ENCODE measurements around the gene SGF29.
"Not testable (repeated sequence)": the region's sequence is repeated elsewhere in the genome, so short reads cannot be mapped to it uniquely, and the experiment has no call there.

Gene SGF29

GRCh38 chr16:28553776-28554633, at the start of gene SGF29:
Gene SGF29 (plus strand): TSS chr16:28553920. CDS start chr16:28581070, 27,150 bp downstream.
- peak; percentile 99 for DNase-seq (ENCODE audit: low spot score)

DNA sequence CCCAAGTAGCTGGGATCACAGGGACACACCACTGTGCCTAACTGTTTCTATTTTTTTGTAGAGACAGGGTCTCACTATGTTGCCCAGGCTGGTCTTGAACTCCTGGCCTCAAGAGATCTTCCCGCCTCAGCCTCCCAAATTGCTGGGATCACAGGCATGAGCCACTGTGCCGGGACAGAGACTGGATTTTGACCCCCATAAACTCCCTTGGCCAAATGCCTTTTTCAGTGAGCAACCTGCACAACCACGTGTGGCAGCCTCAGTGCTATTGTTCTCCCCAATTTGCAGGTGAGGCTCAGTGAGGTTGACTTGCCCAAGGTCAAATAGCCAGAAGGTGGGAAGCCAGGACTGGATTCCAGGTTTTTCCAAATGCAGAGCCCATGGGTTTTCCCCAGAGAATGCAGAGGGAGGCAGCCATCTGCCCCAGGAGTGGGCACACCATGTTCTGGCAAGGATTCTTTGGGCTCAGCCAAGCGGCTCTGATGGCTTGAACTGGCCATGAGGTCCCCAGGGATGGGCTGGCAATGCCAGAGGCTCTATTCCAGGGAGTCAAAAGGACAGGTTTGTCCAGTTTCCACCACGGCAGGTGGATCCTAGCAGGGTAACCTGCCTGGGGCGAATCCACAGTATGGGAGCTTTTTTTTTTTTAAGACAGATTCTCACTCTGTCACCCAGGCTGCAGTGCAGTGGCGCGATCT, 48.9 kb upstream of the SGF29 start:
- no peak for DNase-seq (ENCODE audit: low spot score)

- DNase-seq (ENCODE audit: low spot score) = no peak
Observed at GRCh38 chr16:28505489-28506137, 48.1 kb upstream of the SGF29 start.

- no peak for DNase-seq (ENCODE audit: low spot score)
Observed at GRCh38 chr16:28511031-28511430, 42.7 kb upstream of the SGF29 start.

DNA sequence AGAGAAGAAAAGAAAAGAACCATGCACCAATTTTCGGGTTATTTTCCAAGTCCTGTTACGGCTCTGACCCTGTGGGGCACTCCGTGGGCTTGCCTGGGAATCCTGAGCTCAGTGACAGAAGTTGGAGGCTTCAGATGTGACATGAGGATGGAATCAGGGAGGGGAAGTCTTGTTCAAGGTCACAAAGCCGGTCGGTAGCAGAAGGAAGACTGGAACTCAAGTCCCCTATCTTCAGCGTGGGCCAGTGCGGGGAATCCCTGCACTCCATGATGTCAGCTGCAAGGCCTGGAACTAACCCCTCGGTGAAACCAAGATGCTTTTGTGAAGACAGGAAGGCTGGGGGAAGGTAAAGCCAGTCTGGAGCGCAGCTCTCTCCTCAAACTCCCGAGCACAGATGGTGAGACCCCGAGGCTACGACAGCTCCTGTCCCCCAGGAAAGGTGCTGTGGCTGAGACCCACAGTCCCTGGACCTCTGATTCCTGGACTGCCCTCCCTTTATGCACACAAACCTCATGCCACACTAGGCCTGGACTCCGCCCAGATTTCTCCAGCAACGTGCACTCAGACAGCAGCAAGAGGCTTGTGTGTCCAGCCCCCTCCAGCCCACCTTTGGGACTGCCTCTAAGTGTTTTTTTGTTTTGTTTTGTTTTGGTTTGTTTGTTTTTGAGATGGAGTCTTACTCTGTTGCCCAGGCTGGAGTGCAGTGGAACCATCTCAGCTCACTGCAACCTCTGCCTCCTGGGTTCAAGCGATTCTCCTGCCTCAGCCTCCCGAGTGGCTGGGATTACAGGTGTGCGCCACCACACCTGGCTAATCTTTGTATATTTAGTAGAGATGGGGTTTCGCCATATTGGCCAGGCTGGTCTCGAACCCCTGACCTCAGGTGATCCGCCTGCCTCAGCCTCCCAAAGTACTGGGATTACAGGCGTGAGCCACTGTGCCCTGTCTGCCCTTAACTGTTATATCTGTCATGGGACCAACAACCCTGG, 41.6 kb upstream of the SGF29 start:
- DNase-seq (ENCODE audit: low spot score) = no peak

GRCh38 chr16:28513484-28514181, 40.1 kb upstream of the SGF29 start:
- no peak for DNase-seq (ENCODE audit: low spot score)

GRCh38 chr16:28514246-28514645, 39.5 kb upstream of the SGF29 start:
- DNase-seq (ENCODE audit: low spot score) = no peak

GRCh38 chr16:28520672-28521071, 33.0 kb upstream of the SGF29 start:
- DNase-seq (ENCODE audit: low spot score) = no peak

DNA sequence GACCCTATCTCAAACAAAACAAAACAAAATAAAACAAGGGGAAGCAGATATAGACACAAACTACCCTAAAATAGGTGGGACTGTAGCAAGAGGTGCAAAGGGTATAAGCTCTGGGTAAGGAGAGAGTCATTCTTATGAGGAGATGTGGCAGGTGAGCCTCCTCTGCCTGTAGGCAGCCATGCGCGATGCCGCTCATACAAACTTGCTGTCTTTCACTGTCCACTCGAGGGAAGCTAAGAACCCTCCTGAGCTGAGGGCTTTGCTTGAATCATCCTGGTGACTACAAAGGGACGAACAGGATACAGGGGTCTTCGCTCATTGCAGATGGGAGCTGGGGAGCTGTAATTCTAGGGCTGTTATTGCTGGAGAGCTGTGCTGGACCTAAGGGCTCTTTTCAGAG, 32.3 kb upstream of the SGF29 start:
- no peak for DNase-seq (ENCODE audit: low spot score)

DNA sequence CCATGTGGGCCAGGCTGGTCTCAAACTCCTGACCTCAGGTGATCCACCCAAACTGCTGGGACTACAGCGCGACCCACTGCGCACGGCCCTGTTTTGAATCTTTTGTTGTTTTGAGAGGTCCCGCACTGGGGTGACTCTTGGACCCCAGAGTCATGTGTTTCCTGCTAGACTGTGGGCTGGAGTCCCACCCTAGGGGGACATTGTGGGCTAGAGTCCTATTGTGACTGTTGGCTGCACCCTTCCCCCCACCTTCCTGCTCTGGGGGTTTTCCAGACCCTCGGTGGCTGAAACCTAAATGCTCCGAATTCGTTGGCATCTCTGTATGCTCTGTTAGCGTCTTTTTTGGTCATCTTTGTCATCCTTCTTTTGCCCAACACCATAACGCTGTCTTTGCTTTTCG, 30.9 kb upstream of the SGF29 start:
- DNase-seq (ENCODE audit: low spot score) = no peak

DNA sequence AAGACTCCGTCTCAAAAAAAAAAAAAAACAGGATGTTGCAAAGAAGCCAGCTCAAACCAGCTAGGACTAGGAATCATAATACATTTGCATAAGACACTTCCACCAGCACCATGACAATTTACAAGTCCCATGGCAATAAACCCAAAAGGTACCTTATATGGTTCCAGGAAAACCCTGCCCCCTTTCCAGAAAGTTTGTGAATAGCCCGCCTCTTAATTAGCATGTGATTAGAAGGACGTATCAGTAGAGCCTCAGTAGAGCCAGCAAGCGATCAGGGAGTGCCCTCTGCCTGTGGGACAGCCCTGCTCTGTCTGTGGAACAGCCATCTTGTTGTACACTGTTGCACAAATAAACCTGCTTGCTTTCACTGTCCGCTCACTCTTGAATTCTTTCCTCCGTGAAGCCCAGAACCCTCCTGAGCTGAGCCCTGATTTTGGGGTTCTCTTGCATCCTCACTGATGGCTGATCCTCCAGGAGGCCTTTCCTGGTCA, 29.0 kb upstream of the SGF29 start:
- DNase-seq (ENCODE audit: low spot score) = no peak

DNA sequence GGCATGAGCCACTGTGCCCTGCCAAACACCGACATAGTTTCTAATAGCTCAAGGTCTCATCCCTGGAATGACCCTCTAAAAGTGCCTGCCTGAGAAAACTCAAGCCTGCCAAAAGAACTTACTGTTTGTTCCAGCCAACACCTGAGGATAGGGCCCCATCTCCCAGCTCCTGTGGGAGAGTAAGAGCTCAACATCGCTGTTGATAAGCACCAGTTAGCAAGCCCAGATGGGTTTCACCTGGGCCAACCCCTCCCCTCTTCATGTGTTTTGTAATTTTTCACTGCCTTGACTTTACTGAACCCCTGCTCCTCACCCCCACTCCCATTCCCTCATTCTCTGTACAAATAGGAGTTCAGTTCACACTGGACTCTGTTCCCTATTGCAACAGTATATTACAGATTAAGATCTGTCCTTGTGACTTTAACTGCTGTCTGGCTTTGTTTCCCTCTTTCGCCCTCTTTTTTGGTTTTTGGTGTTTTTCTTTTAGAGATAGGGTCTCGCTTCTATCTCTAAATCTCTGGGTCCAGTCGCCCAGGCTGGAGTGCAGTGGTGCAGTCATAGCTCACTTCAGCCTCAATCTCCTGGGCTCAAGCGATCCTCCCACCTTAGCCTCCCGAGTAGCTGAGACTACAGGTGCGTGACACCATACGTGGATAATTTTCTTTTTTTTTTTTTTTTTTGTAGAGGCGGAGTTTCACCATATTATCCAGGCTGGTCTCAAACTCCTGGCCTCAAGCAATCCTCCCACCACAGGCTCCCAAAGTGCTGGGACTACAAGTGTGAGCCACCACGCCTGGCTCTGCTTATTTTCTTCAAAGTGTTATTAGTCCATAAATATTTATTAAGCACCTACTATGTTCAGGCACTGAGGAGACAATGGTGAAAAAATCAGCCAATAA, 27.3 kb upstream of the SGF29 start:
- DNase-seq (ENCODE audit: low spot score) = no peak

DNA sequence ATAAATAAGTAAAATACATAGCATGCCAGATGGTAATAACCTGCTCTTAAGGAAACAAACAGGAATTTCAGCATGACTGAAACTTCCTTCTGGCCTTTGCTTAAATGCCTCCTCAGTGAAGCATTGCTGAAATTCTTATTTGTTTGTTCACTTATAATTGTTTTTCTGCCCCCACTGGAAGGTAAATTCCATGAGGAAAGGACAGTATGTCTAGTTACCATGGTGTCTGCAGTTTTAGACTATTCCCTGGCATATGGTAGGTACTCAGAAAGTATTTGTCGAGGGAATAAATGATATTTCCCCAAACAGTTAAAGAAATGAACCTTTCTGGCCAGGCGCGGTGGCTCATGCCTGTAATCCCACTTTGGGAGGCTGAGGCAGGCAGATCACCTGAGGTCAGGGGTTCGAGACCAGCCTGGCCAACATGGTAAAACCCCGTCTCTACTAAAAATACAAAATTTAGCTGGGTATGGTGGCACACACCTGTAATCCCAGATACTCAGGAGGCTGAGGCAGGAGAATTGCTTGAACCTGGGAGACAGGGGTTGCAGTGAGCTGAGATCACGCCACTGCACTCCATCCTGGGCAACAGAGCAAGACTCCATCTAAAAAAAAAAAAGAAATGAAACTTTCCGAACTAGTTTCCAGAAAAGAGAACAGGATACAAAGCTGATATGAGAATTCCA, 26.5 kb upstream of the SGF29 start:
- DNase-seq (ENCODE audit: low spot score) = not testable (repeated sequence)

DNA sequence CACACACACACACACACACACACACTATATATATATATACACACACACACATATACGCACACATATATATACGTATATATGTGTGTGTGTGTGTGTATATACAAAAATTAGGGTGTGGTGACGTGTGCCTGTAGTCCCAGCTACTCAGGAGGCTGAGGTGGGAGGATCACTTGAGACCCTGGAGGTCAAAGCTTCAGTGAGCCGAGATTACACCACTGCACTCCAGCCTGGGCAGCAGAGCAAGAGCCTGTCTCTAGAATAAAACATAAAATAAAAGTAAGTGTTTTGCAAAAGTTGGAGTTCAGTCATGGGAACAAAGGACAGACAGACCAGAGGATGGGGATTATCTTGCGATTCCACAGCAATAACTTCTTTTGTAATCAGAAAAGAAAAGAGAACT, 25.7 kb upstream of the SGF29 start:
- no peak for DNase-seq (ENCODE audit: low spot score)

- no peak for DNase-seq (ENCODE audit: low spot score)
Observed at GRCh38 chr16:28528463-28528867, 25.3 kb upstream of the SGF29 start.

- no peak for DNase-seq (ENCODE audit: low spot score)
Observed at GRCh38 chr16:28529124-28529523, 24.6 kb upstream of the SGF29 start.

DNA sequence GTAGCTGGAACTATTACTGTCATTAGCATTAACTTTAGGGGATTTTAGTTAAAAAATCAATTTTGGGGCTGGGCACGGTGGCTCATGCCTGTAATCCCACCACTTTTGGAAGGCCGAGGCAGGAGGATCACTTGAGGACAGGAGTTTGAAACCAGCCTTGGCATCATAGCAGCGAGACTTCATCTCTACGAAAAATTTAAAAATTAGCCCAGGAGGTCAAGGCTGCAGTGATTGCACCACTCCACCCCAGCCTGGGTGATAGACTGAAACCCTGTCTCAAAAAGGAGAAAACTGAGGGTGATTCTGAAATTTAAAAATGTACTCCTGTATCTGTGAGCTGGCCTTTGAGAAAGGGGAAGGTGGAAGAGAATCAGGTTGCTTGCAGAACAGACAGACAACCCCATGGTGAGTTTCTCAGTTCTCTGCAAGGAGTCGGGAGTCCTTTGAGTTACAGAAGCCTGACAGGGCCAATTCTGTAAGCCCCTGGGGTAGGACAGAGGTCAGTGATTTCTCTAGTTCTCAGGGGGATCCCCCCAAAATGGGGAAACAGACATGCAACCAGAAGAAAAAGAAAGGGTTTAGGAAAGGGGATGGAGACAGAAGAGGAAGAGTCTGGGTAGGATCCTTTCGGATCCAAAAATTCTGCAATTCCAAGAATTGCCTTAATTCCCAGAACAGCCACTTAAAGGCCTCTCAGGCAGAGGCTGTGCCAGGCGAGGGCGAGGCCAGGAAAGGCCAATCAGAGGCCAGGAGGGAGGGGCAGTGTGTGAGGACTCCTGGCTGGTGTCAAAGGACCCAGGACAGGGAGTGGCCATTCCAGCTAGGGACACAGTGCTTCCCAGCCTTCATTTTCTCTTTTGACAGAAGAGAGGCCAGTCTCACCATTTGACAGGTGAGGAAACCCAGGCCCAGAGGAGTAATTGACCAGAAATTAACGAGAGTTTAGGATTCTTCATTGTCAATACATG, 21.7 kb upstream of the SGF29 start:
- peak; percentile 70 for DNase-seq (ENCODE audit: low spot score)
